Prostate gland (tissue), 2 donors: ENCODE data around the gene FERMT3. TPM values are rescaled to one million over a fixed set of nuclear protein-coding genes. Genes with fewer than 3 reads are reported as not detected.

ENCODE experiments used
- DNase-seq: peaks from one replicate; pipeline ENCODE4 v3.0.0-alpha.2; 2019; ENCODE audit warnings: low spot score
- H3K27ac ChIP-seq, 2 donors: fragments of 200-600 bp; sonication (generic); 2 replicates each; pipeline ENCODE4 v1.5.1; 2017 to 2019
- H3K27me3 ChIP-seq: fragments of 200-600 bp; sonication (generic); replicated peaks from 2 replicates; pipeline ENCODE4 v1.5.1; 2019; ENCODE audit not compliant: insufficient read depth
- H3K36me3 ChIP-seq, 2 donors: fragments of 200-600 bp; sonication (generic); 1 replicate in 1 of 2; 2 replicates in 1 of 2; pipeline versions ENCODE4 v1.5.1 to v1.8.1; 2017 to 2019
- H3K4me1 ChIP-seq: fragments of 200-600 bp; sonication (generic); replicated peaks from 2 replicates; pipeline ENCODE4 v1.5.1; 2019
- H3K4me3 ChIP-seq, 2 donors: fragments of 200-600 bp; sonication (generic); 2 replicates each; pipeline ENCODE4 v1.5.1; 2017 to 2019
- H3K9me3 ChIP-seq: fragments of 200-600 bp; sonication (generic); 2 replicates; pipeline ENCODE4 v1.5.1; 2017
- CTCF ChIP-seq, 4 experiments: fragments of 200-600 bp in 2 of 4; fragments of 450-650 bp in 2 of 4; sonication (generic) in 2 of 4; IDR thresholded peaks; 1 replicate in 3 of 4; 2 replicates in 1 of 4; pipeline ENCODE4 v1.5.1; 2016 to 2019; ENCODE audit warnings: antibody characterized with exemption in 4 of 4, mild to moderate bottlenecking in 2 of 4, moderate library complexity in 2 of 4
- POLR2A ChIP-seq: fragments of 450-650 bp; IDR thresholded peaks from one replicate; pipeline ENCODE4 v1.6.1; 2016; ENCODE audit warnings: antibody characterized with exemption, mild to moderate bottlenecking
- POLR2AphosphoS5 ChIP-seq: sonication (generic); formaldehyde crosslinking; IDR thresholded peaks from one replicate; pipeline ENCODE4 v1.6.1; 2017; ENCODE audit warnings: antibody characterized with exemption
- WGBS: methylation state at CpG from one replicate; pipeline ENCODE4 v1.1.5; 2018; 5-methylcytosine and 5-hydroxymethylcytosine counted together
- intact Hi-C: fragments of 100-400 bp; cut with DNase I; formaldehyde crosslinking; loops from one replicate; pipeline ENCODE4 v1.14.2; 2022
- total RNA-seq, 2 donors: library from RNA; depleted of rRNA; stranded (reverse); fragments of >200 nt; gene quantifications; one replicate each; pipeline ENCODE4 v1.1.0, GENCODE V29; 2016

The FERMT3 gene
- total RNA-seq, 2 donors from 2014 or later = 5.3 to 12.8 TPM

- 78% methylated on average over 33 of the region's 35 CpGs for WGBS
- no peak for DNase-seq
Measured at GRCh38 chr11:64255135-64256128, 48.9 kb downstream of the FERMT3 start.

GRCh38 chr11:64256300-64256699 lies 49.8 kb downstream of the FERMT3 start:
- 88% methylated on average over 15 of the region's 15 CpGs for WGBS

More at GRCh38 chr11:64255135-64256128, 48.9 kb downstream of the FERMT3 start:
- no peaks in the 10 kb centered on the region for H3K9me3 ChIP-seq
- peaks cover 0 to 13% of the 10 kb centered on the region in 2 donors for H3K36me3 ChIP-seq
- intact Hi-C loops = no loop called here
- TF ChIP-seq POLR2A = no peak
- no peak for TF ChIP-seq POLR2AphosphoS5
- peaks cover 11% of the 10 kb centered on the region for H3K4me1 ChIP-seq
- H3K27ac ChIP-seq = no peak overlapping the region
- no peaks in the 10 kb centered on the region for H3K27me3 ChIP-seq
- no peak overlapping the region for H3K4me3 ChIP-seq

GRCh38 chr11:64258356-64258755 lies 51.8 kb downstream of the FERMT3 start:
- no peaks in the 10 kb centered on the region for H3K4me1 ChIP-seq
- TF ChIP-seq POLR2AphosphoS5 (no peak), CTCF (IDR thresholded peaks at IDR 0.05) (no peak), POLR2A (no peak)

More at GRCh38 chr11:64256300-64256699, 49.8 kb downstream of the FERMT3 start:
- no peaks in the 10 kb centered on the region for H3K9me3 ChIP-seq
- H3K36me3 ChIP-seq = peaks cover 0 to 13% of the 10 kb centered on the region in 2 donors
- DNase-seq = no peak
- H3K4me1 ChIP-seq = peaks cover 11% of the 10 kb centered on the region
- intact Hi-C loops = no loop called here
- no peak overlapping the region for H3K27ac ChIP-seq
- H3K27me3 ChIP-seq = no peaks in the 10 kb centered on the region
- TF ChIP-seq CTCF (IDR thresholded peaks at IDR 0.05) (no peak), POLR2A (no peak), POLR2AphosphoS5 (no peak)
- H3K4me3 ChIP-seq = no peak overlapping the region

GRCh38 chr11:64258946-64259532 lies 52.5 kb downstream of the FERMT3 start:
- Histone ChIP-seq H3K36me3 (peaks cover 0 to 19% of the 10 kb centered on the region in 2 donors), H3K4me1 (no peaks in the 10 kb centered on the region), H3K4me3 (no peak overlapping the region), H3K9me3 (no peaks in the 10 kb centered on the region), H3K27ac (no peak overlapping the region), H3K27me3 (no peaks in the 10 kb centered on the region)
- TF ChIP-seq POLR2AphosphoS5 (no peak), POLR2A (no peak), CTCF (IDR thresholded peaks at IDR 0.05) (no peak)
- no peak for DNase-seq
- WGBS = 93% methylated on average over 30 of the region's 32 CpGs
- intact Hi-C loops = no loop called here

More at GRCh38 chr11:64258356-64258755, 51.8 kb downstream of the FERMT3 start:
- WGBS = 91% methylated on average over 20 of the region's 24 CpGs
- Histone ChIP-seq H3K36me3 (peaks cover 0 to 19% of the 10 kb centered on the region in 2 donors), H3K9me3 (no peaks in the 10 kb centered on the region), H3K27ac (no peak overlapping the region), H3K4me3 (no peak overlapping the region), H3K27me3 (no peaks in the 10 kb centered on the region)
- intact Hi-C loops = no loop called here
- no peak for DNase-seq

- Histone ChIP-seq H3K27ac (no peak overlapping the region), H3K27me3 (no peaks in the 10 kb centered on the region), H3K4me3 (no peak overlapping the region), H3K4me1 (no peaks in the 10 kb centered on the region), H3K9me3 (no peaks in the 10 kb centered on the region), H3K36me3 (peaks cover 0 to 19% of the 10 kb centered on the region in 2 donors)
- intact Hi-C loops = no loop called here
- WGBS = 90% methylated on average over 4 of the region's 4 CpGs
- no peak for TF ChIP-seq POLR2A
- no peak for TF ChIP-seq CTCF (IDR thresholded peaks at IDR 0.05)
- no peak for TF ChIP-seq POLR2AphosphoS5
- DNase-seq = no peak
Measured at GRCh38 chr11:64259533-64260067, 53.1 kb downstream of the FERMT3 start.
